Stimulated activated CD4-positive, alpha-beta T cell treated with anti-CD3 and anti-CD28 coated beads, Interleukin-15, amount 100 ng/mL, for 1 hour (primary cell): ENCODE results near the gene JUN.

Experiments used
- DNase-seq, 2 donors: peaks; one replicate each; pipeline ENCODE4 v3.0.0-alpha.2; 2020; ENCODE audit warnings: low read depth in 1 of 2, low spot score in 1 of 2

JUN gene

GRCh38 chr1:58784758-58785441, 1.1 kb upstream of the JUN start:
- peak; percentile 57 to 70 for DNase-seq

GRCh38 chr1:58783090-58783992, 506 bp downstream of the JUN start:
- peak; percentile 16 to 20 for DNase-seq

DNA sequence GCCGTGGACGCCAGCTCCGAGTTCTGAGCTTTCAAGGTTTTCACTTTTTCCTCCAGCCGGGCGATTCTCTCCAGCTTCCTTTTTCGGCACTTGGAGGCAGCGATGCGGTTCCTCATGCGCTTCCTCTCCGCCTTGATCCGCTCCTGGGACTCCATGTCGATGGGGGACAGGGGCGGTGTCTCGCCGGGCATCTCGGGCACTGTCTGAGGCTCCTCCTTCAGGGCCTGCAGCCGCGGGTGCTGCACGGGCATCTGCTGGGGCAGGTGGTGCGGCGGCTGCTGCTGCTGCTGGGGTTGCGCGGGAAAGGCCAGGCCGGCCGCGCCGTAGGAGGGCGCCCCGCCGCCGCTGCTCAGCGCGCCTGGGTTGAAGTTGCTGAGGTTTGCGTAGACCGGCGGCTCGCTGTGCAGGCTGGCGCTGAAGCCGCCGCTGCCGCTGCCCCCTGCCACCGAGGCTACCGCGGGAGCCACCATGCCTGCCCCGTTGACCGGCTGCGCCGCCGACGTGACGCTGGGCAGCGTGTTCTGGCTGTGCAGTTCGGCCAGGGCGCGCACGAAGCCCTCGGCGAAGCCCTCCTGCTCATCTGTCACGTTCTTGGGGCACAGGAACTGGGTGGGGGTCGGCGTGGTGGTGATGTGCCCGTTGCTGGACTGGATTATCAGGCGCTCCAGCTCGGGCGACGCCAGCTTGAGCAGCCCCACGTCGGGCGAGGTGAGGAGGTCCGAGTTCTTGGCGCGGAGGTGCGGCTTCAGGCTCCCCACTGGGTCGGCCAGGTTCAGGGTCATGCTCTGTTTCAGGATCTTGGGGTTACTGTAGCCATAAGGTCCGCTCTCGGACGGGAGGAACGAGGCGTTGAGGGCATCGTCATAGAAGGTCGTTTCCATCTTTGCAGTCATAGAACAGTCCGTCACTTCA, 1.4 kb downstream of the JUN start:
- peak; percentile 28 to 45 for DNase-seq

GRCh38 chr1:58781541-58782177, 2.2 kb downstream of the JUN start:
- DNase-seq: peak; percentile 21 to 25

DNA sequence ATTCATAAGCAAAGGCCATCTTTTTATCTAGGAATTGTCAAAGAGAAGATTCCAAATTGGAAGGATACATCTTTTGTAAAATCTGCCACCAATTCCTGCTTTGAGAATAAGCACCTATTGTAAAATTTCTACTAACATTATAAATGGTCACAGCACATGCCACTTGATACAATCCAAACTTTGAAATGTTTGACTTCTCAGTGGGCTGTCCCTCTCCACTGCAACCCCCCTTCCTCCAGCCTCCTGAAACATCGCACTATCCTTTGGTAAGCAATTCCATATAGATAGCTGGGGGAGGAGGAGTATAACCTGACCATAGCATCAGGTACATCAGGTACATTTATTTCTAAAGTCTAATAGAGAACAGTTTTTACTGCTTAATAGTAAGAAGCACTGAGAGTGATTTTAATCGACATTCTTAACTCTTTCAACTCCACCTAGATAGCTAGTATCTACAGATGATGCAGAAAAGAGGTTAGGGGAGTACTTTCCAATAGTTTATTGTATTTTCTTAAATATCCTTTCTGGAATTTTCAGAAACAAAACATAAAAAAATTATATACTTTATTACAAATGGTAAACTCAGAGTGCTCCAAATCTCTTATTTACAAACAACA, 2.9 kb downstream of the JUN start:
- no peak for DNase-seq

- DNase-seq: no peak
Measured at GRCh38 chr1:58780411-58780810, 3.4 kb downstream of the JUN start.

DNA sequence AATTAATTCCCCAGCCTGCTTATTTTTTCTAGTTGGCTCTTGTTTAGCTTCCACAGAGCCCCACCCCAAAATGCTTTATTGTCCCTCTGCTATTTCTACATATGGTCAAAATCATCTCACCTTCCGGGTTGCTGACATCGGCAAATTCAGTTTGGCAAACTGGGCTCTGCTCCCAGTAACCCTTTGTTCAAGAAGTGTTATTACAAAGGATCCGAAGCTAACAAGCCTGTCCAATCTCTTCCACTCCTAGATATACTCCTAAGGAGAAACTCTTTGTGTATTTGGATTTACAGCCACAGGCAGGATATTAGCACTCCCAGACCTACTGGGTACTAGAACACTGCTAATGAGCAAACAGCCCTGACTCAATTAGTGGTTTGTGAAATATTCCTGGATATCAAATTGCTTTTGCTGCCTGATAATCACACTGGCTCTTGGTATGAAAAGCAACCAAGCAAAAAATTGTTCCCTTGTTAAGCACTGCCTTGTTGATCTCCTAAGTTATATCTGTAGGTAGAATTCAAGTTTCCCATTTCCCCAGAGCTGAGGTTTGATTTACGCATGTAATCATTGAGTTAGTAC, 4.0 kb downstream of the JUN start:
- DNase-seq: no peak

GRCh38 chr1:58779059-58779754, 4.6 kb downstream of the JUN start:
- no peak for DNase-seq

DNA sequence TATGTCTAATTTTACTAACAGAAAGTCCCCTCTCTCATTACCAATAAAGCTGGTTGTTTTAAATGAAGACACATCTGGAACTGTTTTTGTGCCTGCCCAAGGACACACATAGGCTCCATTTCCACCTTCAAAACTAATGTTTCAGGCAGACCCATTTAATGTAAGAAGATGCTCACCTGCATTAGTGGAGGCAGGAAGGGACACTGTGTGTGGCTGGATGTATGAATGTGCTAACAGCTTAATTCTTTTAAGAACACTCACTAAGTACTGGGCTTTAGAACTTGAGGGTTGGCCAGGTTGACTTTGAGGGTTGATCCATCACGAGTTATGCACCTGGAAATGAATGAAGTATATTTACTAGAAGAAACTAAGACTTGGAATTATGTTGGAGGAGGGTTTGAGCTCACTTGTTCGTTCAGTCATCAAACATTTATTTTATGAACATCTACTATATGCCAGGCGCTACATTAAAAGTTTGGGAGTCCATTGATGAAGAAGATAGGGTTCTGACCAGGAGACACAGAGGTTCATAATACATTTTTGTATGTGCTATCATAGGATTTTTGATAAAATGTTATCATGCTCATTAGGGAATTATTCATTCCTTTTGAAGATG, 5.4 kb downstream of the JUN start:
- no peak for DNase-seq

GRCh38 chr1:58774027-58774426, 9.8 kb downstream of the JUN start:
- no peak for DNase-seq

DNA sequence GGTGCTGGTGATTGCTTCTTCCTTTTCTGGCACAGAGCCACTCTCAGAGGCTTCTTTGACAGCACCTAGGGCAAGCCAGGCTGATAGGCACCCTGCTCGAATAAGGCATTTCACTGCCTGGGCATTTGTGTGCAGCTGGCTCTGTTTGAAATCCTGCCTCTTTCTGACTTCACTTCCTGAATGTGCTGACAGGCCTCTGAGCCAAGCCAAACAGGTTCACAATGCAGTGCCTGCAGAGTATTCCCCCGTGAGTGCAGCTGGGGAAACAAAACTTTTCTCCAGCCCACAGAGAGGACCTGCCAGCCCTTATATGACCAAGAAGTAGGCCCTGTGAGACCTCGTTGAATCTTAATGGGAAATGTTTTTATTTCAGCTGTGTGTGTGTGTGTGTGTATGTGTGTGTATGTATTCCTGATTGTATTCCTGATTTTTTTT, 10.4 kb downstream of the JUN start:
- DNase-seq: no peak

DNA sequence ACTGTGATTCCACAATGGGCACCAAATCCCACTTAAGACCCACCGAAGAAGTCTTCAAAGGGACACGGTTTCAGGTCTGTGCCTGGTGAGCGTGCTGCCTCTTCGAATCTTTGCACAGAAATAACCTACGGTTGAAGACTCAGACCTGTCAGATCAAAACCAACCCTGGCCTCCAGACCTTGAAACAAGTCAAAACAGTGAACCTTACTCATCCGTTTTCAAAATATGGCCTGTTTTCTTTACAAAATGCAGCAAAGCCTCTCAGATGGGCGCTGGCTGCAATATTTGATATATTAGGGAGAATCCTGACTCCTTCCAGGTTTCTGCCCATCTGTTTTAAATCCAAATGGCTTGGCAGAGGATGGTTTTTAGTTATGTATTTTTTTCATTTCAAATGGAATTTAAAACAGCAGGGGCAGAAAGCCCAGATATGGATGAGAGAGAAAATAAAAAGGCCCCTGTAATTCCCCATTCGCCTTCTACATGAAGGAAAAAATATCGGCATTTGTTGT, 14.0 kb downstream of the JUN start:
- no peak for DNase-seq

GRCh38 chr1:58768971-58769808, 14.7 kb downstream of the JUN start:
- peak in 1 of 2 donors; percentile 7 for DNase-seq

DNA sequence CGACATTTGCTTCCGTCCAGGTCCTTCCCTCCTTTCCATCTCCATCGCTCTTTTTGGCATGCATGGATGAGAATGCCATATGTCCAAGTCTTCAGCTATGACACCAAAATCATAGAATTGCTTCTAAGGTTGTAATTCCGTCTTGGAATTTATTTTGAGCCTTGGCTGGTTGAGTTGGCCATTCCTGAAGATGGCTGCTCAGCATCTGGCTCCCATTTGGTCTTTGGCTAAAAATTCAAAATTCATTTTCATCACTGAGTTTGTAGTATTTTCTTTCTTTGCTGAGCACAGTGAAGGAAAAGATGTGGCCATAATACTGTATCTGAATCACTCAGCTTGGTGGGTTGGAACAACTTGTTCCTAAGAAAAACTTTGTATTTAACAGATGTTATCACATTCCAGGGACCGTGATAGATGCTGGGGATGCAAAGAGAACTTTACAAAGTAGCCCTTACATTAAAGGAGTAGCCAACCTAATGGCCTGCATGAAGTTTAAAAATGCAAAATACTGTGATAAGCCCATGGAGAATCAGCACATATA, 15.6 kb downstream of the JUN start:
- DNase-seq: no peak

- no peak for DNase-seq
Measured at GRCh38 chr1:58767143-58767542, 16.7 kb downstream of the JUN start.

DNA sequence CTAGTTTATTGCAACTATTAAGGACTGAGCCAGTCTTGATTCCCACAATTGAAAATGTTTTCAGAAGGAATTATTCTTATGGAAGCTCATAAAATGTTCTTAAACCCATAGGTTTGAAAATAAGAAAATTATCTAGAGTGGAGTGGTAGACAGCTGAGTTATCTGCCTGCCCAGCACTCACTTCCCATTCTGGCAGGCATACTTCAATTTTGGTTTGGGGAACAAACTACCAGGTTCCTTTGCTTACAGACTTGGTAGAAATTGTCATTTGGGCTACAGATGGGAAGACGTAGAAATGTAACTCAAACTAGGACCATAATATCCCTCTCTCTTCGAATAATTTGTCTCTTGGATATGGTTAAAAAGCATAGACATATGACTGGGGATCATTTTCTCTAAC, 18.4 kb downstream of the JUN start:
- DNase-seq: no peak

GRCh38 chr1:58765006-58765405, 18.8 kb downstream of the JUN start:
- DNase-seq: no peak
